Activated CD8-positive, alpha-beta memory T cell treated with anti-CD3 and anti-CD28 coated beads, Interleukin-2, amount 50 U/mL, for 1 hour (primary cell): ENCODE results near the gene ZNF552.
"Not testable (repeated sequence)": the region's sequence is repeated elsewhere in the genome, so short reads cannot be mapped to it uniquely, and the experiment has no call there.

Experiments used
- DNase-seq: peaks from one replicate; pipeline ENCODE4 v3.0.0-alpha.2; 2020; ENCODE audit errors: extremely low read depth

Gene ZNF552

DNA sequence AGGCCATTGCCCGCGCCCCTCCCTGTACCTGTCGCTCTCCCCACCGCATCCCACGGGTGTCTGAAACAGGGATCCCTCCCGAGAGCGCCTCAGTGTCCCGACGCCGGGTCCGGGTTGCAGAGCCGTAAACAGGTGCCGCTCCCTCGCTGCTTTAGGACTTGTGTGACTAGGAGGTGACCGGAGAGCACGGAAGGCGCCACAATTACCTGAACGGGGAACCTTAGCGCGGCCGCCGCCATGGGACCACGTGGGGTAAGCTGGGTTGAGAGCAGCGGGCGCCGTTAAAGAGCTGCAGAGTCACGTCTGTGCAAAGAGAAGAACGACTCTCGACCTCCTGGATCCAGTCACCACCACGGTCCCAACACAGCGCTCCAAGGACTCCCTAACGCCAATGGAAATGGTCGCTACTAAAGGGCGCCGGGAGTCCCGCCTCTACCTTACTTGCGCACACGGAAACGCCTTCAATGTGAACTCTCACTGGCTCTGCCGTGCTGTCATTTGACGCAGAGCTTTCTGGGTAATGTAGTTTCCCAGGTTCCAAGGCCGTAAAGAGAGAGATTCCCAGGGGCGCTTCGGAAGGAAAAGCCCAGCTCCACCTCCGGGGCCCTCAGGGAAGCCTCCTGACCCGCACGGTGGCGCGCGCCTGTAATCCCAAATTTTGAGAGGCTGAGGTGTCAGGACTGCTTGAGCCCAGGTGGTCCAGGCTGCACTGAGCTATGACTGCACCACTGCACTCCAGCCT, at the start of gene ZNF552:
Gene ZNF552, minus strand, starts transcription at position 409 of the 742 bp plus-strand sequence. Its CDS starts 170 bp downstream, at position 239.
- DNase-seq = peak; percentile 41

DNA sequence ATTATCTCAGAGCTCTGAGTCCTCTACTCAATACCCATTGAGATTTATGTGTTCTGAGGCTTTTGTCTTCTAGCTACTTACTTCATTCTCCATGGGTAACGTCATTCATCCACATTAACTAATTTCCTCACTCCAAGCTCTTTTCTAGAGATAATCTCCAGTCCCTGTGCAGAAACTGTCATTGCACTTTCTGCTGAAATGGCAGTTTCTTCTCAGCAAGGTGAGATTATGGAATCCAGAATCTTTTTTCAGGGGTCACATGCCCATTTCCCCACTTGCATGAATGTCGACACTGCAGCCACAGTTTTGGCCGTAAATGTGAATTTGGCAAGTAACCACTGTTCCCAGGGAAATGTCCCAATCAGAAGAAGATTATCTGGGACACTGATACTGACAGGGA, 47.6 kb upstream of the ZNF552 start:
- not testable (repeated sequence) for DNase-seq

DNA sequence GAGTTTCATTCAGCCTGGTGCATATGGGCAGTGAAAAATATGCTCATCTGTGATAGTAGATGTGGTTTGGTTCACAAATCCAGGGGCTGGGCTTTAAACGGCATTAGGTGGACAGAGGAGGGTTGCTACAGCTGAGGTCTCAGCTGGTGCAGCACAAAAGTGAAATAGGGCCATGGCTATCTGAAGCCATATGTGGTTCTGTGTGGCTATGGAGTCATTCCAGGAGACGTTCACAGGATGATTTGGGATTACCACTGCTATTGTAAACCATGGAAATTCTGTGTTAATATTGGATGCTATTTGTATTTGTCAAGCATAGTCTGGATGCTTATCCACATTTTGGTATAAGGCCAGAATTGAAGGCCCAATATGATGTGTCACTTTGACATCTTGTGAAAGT, 39.4 kb upstream of the ZNF552 start:
- DNase-seq = not testable (repeated sequence)

DNA sequence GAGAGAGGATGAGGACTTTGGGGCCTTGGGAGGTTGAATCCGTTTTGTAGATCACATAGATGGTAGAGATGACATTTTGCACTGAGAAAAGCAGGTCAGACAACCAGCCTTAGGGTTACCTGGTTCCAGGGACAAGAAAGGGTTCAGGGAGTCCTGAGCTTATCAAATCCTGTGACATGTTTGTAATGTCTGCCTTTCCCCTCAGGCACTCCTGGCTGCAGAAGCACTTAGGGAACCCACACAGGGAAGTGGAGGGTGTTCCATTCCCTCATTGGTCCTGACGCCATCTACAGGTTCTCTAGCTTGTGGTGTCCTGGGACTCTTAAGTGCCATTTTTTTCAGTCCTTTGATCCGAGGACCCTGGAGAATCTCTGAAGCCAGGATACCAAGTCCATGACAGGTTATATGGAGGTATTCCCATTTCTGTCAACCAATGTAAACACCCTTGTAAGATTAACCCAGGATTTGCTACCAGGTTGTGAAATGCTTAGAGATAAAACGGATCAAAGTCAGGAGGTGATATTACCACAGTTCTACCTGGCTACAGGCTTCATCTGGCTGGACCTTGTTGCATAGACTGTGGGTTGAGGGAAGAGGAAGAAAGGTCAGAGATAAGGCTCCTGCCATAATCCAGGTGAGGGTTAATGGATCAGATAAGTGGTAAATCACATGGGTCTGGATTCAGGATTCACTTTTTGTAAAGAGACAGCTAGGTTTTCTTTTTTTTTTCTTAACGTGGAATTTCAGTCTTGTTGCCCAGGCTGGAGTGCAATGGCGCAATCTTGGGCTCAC, 37.3 kb upstream of the ZNF552 start:
- not testable (repeated sequence) for DNase-seq

DNA sequence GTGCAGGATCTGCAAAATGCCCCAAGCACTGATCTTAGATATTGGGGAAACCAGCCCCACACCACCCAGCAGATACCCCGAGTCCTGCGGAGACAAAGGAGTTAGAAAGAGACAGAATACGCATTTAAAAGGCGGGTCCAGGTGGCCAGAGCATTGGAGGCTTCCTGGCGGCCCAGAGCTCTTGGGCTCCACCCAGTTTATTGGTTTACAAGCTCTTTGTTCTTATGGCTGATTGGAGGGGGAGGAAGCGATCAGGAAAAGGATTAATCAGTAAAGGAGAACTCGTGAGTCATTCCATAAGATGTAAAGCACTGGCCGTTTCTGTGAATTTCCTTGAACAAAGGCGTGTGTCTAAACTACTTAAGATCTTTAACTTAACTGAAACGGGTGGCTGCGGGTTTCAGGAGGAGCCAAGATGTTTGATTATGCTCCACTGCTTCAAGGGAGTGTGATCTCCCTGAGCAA, 35.9 kb upstream of the ZNF552 start:
- DNase-seq = no peak

DNA sequence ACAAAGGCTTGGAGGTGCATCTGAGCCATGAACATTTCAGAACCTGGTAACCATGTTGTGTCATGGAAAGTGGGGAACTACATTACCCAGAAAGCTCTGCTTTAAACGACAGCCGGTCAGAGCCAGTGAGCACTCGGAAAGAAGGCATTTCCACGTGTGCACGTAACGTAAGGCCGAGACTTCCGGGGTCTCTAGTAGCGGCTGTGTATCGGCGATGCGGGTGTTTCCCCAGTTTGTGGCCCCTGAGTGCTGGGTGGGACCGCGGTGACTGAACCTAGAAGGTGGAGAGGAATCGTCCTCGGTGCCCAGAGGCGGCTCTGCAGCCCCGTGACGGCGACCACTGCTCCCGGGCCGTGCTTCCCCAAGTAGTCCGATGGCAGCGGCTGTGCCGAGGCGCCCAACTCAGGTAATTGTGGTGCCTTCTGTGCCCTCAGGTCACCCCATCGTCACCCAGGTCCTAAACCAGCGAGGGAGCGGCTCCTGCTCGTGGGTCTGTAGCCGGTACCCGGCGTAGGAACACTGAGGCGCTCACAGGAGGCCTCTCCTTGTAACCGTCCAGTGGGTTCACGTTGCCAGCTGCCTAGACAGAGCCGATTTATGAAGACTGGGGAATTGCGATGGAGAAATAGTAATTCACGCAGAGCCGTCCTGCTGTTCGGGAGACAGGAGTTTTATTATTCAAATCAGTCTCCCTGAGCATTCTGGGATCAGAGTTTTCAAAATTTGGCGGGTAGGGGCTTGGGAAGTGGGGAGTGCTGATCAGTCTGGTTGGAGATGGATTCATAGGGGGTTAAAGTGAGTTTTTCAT, 35.2 kb upstream of the ZNF552 start, which contains the start of gene ZNF587:
Gene ZNF587, plus strand, starts transcription at position 194 of the 808 bp plus-strand sequence. Its CDS starts 180 bp downstream, at position 374.
- peak; percentile 68 for DNase-seq

DNA sequence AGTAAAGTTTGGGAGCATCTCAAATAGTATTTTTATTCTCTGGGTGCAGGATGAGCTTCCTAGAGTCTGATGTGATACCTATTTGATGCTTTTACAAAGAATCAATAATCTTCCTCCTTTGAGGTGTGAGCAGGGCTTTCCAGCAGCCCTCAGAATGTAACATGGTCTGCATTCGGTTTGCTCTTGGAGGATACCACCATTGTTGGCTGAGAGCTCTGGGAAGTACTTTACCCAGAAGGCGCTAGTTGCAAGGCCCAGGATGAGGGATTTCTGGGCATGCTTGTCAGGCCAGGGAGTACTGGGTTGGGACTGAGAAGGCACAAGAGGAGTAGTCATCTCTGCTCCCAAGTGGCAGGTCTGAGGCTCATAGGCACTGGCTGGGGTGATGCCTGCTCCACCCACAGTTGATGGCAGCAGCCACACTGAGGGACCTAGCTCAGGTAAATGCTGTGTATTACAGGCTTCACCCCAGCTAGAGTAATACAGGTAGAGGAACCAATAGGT, 34.5 kb upstream of the ZNF552 start:
- DNase-seq = not testable (repeated sequence)

DNA sequence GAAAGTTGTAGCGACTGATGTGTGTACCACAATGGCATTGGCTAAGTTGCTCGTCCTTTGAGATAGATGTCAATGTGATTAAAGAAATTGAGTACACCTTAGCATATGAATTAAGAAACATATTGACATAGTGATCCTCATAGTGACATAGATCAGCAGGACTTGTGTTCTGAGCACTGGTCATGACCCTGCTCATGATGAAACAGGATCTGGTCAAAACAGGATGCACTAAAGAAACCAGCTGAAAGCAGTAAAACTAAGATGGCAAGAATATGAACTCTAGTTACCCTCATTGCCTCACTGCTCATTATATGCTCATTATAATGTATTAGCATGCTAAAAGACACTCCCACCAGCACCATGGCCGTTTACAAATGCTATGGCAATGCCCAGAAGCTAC, 32.5 kb upstream of the ZNF552 start:
- DNase-seq = not testable (repeated sequence)

DNA sequence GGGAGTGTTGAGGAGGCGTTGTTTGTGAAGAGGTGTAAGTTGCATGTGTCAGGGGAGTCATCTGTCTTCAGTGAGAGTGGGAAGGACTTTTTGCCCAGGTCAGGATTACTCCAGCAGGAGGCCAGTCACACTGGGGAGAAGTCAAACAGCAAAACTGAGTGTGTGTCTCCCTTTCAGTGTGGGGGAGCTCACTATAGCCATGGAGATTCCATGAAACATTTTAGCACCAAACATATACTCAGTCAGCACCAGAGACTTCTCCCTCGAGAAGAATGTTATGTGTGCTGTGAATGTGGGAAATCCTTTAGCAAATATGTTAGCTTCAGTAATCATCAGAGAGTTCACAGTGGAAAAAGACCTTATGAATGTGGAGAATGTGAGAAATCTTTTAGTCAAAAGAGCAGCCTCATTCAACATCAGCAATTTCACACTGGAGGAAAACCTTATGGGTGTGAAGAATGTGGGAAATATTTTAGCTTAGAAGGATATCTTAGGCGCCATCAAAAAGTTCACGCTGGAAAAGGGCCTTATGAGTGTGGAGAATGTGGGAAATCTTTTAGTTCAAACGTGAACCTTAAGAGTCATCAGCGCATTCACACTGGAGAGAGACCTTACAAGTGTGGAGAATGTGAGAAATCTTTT, 26.5 kb upstream of the ZNF552 start:
- no peak for DNase-seq

DNA sequence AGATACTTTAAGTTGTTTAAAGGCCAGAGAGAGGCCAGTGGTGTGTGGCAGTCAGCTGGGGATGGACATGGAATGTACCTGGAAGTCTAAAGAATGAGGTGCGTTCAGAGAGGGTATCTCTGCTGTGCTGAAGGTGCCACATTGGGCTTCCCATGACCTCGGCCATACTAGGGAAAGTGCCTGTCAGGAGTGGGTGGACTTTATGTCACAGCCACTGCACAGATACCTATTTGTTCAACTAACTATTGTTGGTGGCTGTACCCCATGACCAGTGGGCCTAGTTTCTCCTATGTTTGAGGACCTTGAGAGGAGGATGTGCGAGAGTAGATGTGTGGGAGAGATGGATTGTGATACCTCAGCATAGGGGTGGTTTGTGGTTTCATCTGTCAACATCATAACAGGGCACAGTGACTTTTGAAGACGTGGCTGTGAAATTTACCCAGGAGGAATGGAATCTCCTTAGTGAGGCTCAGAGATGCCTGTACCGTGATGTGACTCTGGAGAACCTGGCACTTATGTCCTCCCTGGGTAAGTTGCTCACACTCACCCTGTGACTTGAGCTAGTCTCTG, 24.0 kb upstream of the ZNF552 start:
- not testable (repeated sequence) for DNase-seq

- DNase-seq = not testable (repeated sequence)
Measured at GRCh38 chr19:57836991-57837390, 22.3 kb upstream of the ZNF552 start.

DNA sequence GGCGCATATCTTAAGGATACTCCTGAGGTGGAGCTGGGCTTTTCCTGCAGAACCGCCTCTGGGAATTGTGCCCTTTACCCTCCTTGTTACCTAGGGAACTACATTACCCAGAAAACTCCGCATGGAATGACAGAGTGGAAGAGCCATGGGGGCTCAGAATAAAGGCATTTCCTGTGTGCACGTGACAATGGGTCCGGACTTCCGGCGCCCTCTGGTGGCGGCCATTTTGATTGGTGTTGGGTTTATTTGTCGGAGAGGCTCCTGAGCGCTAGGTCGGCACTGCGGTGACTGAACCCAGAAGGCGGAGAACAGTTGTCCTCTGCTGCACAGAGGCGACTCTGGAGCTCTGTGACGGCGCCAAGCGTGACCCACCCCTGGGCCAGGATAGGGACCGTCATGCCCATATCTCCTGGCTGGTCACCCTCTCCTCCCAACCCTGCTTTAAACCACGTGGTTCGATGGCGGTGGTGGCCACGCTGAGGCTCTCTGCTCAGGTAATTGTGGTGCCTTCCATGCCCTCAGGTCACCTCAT, 15.4 kb upstream of the ZNF552 start, which contains the start of gene ZNF587B:
Gene ZNF587B, plus strand, starts transcription at position 229 of the 532 bp plus-strand sequence. Its CDS starts 230 bp downstream, at position 459.
- no peak for DNase-seq

DNA sequence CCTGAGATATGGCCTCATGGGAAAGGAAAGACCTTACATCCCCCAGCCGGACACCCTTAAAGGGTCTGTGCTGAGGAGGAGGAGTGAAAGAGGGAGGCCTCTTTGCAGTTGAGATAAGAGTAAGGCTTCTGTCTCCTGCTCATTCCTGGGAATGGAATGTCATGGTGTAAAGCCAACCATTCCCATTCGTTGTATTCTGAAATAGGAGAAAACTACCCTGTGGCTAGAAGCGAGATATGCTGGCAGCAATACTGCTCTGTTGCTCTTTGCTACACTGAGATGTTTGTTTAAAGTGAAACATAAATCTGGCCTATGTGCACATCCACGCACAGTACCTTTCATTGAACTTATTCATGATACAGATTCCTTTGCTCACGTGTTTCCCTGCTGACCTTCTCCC, 14.6 kb upstream of the ZNF552 start:
- no peak for DNase-seq

GRCh38 chr19:57825511-57825910, 10.8 kb upstream of the ZNF552 start:
- DNase-seq = no peak

DNA sequence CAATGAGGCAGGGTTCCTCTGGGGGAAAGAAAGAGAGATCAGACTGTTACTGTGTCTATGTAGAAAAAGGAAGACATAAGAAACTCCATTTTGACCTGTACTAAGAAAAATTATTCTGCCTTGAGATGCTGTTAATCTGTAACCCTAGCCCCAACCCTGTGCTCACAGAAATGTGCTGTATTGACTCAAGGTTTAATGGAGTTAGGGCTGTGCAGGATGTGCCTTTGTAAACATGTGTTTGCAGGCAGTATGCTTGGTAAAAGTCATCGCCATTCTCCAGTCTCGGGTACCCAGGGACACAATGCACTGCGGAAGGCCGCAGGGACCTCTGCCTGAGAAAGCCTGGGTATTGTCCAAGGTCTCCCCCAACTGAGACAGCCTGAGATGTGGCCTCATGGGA, 8.9 kb upstream of the ZNF552 start:
- not testable (repeated sequence) for DNase-seq

GRCh38 chr19:57823155-57823554, 8.4 kb upstream of the ZNF552 start:
- DNase-seq = not testable (repeated sequence)

- DNase-seq = not testable (repeated sequence)
Measured at GRCh38 chr19:57821501-57821900, 6.8 kb upstream of the ZNF552 start.

GRCh38 chr19:57821095-57821494, 6.4 kb upstream of the ZNF552 start:
- not testable (repeated sequence) for DNase-seq

DNA sequence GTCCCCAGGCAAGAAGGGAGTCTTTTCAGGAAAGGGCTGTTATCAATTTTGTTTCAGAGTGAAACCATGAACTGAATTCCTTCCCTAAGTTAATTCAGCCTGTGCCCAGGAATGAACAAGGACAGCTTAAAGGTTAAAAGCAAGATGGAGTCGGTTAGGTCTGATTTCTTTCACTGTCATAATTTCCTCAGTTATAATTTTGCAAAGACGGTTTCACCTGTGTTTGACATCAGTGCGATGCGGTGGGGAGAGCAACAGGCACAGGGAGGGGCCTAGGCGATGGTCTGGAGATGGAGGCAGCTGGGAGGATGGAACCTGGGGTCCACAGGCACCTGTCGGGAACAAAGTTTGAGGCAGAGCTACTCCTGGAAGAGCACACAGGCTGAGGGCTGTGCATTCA, 5.9 kb upstream of the ZNF552 start:
- no peak for DNase-seq

DNA sequence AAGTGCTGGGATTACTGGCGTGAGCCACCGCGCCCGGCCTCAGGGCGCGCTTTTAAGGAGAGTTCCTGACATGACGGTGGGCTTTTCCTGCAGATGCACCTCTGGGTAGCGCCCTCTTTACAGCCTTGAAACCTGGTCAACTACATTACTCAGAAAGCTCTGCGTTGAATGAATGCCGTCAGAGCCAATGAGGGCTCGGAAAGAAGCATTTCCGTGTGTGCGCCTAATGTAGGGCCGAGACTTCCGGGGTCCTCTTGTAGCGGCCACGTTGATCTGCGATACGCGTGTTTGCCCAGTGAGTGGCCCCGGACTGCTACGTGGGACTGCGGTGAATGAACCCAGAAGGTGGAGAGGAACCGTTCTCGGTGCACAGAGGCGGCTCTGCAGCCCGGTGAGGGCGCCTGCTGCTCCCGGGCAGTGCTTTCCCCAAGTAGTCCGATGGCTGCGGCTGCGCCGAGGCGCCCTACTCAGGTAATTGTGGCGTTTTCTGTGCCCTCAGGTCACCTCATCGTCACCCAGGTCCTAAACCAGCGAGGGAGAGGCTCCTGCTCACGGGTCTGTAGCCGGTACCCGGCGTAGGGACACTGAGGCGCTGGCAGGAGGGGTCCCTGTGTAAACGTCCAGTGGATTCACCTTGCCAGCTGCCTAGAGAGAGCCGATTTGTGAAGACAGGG, 4.9 kb upstream of the ZNF552 start:
- DNase-seq = peak; percentile 68
